ENCODE results near the gene TNFAIP8L3. TPM values are rescaled to one million over a fixed set of nuclear protein-coding genes. Genes with fewer than 3 reads are reported as not detected.
"Not testable (repeated sequence)": the region's sequence is repeated elsewhere in the genome, so short reads cannot be mapped to it uniquely, and the experiment has no call there.

Gene TNFAIP8L3
- 1 to 10 TPM; 3.2 to 5.8 (median 4.0) TPM for total RNA-seq

GRCh38 chr15:51094606-51095569 lies at the start of gene TNFAIP8L3:
TSS of gene TNFAIP8L3 (minus strand) at chr15:51094906. CDS start at chr15:51094595, 311 bp downstream.
- H3K9me3 ChIP-seq, result no peaks in the 10 kb centered on the region
- TF ChIP-seq CTCF (IDR thresholded peaks at IDR 0.05) (no peak), POLR2A (IDR thresholded peaks at IDR 0.05) (no peak)
- no peaks in the 10 kb centered on the region for H3K27me3 ChIP-seq
- peak within 1 kb of the TSS; percentile 22 to 62 (median 56) for H3K27ac ChIP-seq
- peaks cover 0 to 22% (median 4%) of the 10 kb centered on the region in 4 donors for H3K4me1 ChIP-seq
- peak within 1 kb of the TSS; percentile 29 to 58 (median 39) for H3K4me3 ChIP-seq
- DNase-seq, result no peak
- H3K36me3 ChIP-seq, result no peaks in the 10 kb centered on the region

- no peak overlapping the region for H3K27ac ChIP-seq
- no peaks in the 10 kb centered on the region for H3K27me3 ChIP-seq
- peaks cover 0 to 4% (median 0%) of the 10 kb centered on the region in 4 donors for H3K9me3 ChIP-seq
- no peaks in the 10 kb centered on the region for H3K36me3 ChIP-seq
- H3K4me1 ChIP-seq, result no peaks in the 10 kb centered on the region
- TF ChIP-seq POLR2A (IDR thresholded peaks at IDR 0.05) (no peak), CTCF (IDR thresholded peaks at IDR 0.05) (no peak)
- no peak overlapping the region for H3K4me3 ChIP-seq
- DNase-seq, result no peak
Measured at GRCh38 chr15:51144021-51144532, 49.4 kb upstream of the TNFAIP8L3 start.

- H3K36me3 ChIP-seq, H3K27ac ChIP-seq, DNase-seq, H3K4me3 ChIP-seq, H3K4me1 ChIP-seq, H3K27me3 ChIP-seq, H3K9me3 ChIP-seq: not testable (repeated sequence)
Measured at GRCh38 chr15:51140347-51140746, 45.6 kb upstream of the TNFAIP8L3 start.

GRCh38 chr15:51139091-51139490 lies 44.4 kb upstream of the TNFAIP8L3 start:
- H3K9me3 ChIP-seq, result peaks cover 0 to 4% (median 0%) of the 10 kb centered on the region in 4 donors
- DNase-seq, result no peak
- TF ChIP-seq CTCF (IDR thresholded peaks at IDR 0.05) (no peak), POLR2A (IDR thresholded peaks at IDR 0.05) (no peak)
- no peaks in the 10 kb centered on the region for H3K36me3 ChIP-seq
- H3K4me1 ChIP-seq, result no peaks in the 10 kb centered on the region
- H3K4me3 ChIP-seq, result no peak overlapping the region
- no peaks in the 10 kb centered on the region for H3K27me3 ChIP-seq
- no peak overlapping the region for H3K27ac ChIP-seq

- Histone ChIP-seq H3K27ac (no peak overlapping the region), H3K4me3 (no peak overlapping the region), H3K4me1 (no peaks in the 10 kb centered on the region), H3K27me3 (no peaks in the 10 kb centered on the region), H3K9me3 (peaks cover 0 to 4% (median 0%) of the 10 kb centered on the region in 4 donors), H3K36me3 (no peaks in the 10 kb centered on the region)
- no peak for DNase-seq
- TF ChIP-seq CTCF (IDR thresholded peaks at IDR 0.05) (no peak), POLR2A (IDR thresholded peaks at IDR 0.05) (no peak)
Measured at GRCh38 chr15:51137880-51138430, 43.2 kb upstream of the TNFAIP8L3 start.

- Histone ChIP-seq H3K4me3 (no peak overlapping the region), H3K27me3 (no peaks in the 10 kb centered on the region), H3K4me1 (no peaks in the 10 kb centered on the region), H3K9me3 (peaks cover 0 to 4% (median 0%) of the 10 kb centered on the region in 4 donors), H3K36me3 (no peaks in the 10 kb centered on the region), H3K27ac (no peak overlapping the region)
- DNase-seq, result no peak
- TF ChIP-seq CTCF (IDR thresholded peaks at IDR 0.05) (no peak), POLR2A (IDR thresholded peaks at IDR 0.05) (no peak)
Measured at GRCh38 chr15:51137024-51137423, 42.3 kb upstream of the TNFAIP8L3 start.

Measured in Peyer's patch (tissue), 4 donors.